Gastroesophageal sphincter (tissue), 3 donors: ENCODE results near the gene SEZ6L.

Experiments used
- POLR2A ChIP-seq, 2 donors: fragments of 450-650 bp; IDR thresholded peaks; one replicate each; pipeline ENCODE4 v1.6.1; 2017; ENCODE audit warnings: antibody characterized with exemption in 2 of 2, mild to moderate bottlenecking in 2 of 2, moderate library complexity in 1 of 2
- POLR2AphosphoS5 ChIP-seq: sonication (generic); formaldehyde crosslinking; IDR thresholded peaks from one replicate; pipeline ENCODE4 v1.6.1; 2017; ENCODE audit warnings: antibody characterized with exemption
- TF ChIP-seq, protein P1 (sequence below), 4 experiments: fragments of 200-600 bp in 2 of 4; fragments of 450-650 bp in 2 of 4; sonication (generic) in 1 of 4; IDR thresholded peaks; one replicate each; pipeline ENCODE4 v1.5.1; 2017 to 2019; ENCODE audit warnings: antibody characterized with exemption in 4 of 4, mild to moderate bottlenecking in 2 of 4, moderate library complexity in 2 of 4

DNA sequence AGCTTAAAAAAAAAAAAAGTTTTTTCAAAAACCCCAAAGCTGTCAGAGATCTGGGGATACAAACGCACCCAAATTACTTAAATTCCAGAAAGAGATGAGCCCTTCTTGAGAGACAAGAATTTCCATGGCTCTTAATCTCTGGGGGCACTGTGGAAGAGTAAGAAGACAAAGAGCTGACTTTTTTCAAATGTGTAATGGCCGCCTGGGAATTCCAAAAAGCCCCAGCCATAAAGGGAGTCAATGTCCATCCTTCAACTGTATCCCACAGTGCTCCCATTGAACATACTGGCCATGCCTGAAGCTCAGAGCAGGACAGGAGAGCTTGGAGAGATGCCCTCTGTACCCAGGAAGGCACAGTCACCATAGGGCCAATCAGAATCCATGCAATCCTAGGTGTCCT is 222.4 kb downstream of the SEZ6L start:
- TF ChIP-seq, protein P1, sequence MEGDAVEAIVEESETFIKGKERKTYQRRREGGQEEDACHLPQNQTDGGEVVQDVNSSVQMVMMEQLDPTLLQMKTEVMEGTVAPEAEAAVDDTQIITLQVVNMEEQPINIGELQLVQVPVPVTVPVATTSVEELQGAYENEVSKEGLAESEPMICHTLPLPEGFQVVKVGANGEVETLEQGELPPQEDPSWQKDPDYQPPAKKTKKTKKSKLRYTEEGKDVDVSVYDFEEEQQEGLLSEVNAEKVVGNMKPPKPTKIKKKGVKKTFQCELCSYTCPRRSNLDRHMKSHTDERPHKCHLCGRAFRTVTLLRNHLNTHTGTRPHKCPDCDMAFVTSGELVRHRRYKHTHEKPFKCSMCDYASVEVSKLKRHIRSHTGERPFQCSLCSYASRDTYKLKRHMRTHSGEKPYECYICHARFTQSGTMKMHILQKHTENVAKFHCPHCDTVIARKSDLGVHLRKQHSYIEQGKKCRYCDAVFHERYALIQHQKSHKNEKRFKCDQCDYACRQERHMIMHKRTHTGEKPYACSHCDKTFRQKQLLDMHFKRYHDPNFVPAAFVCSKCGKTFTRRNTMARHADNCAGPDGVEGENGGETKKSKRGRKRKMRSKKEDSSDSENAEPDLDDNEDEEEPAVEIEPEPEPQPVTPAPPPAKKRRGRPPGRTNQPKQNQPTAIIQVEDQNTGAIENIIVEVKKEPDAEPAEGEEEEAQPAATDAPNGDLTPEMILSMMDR (IDR thresholded peaks at IDR 0.05) = no peak
- no peak for TF ChIP-seq POLR2A (IDR thresholded peaks at IDR 0.05)
- TF ChIP-seq POLR2AphosphoS5 = no peak
